ENCODE results near the gene PLAAT2.
"Not testable (repeated sequence)": the region's sequence is repeated elsewhere in the genome, so short reads cannot be mapped to it uniquely, and the experiment has no call there.

The PLAAT2 gene

DNA sequence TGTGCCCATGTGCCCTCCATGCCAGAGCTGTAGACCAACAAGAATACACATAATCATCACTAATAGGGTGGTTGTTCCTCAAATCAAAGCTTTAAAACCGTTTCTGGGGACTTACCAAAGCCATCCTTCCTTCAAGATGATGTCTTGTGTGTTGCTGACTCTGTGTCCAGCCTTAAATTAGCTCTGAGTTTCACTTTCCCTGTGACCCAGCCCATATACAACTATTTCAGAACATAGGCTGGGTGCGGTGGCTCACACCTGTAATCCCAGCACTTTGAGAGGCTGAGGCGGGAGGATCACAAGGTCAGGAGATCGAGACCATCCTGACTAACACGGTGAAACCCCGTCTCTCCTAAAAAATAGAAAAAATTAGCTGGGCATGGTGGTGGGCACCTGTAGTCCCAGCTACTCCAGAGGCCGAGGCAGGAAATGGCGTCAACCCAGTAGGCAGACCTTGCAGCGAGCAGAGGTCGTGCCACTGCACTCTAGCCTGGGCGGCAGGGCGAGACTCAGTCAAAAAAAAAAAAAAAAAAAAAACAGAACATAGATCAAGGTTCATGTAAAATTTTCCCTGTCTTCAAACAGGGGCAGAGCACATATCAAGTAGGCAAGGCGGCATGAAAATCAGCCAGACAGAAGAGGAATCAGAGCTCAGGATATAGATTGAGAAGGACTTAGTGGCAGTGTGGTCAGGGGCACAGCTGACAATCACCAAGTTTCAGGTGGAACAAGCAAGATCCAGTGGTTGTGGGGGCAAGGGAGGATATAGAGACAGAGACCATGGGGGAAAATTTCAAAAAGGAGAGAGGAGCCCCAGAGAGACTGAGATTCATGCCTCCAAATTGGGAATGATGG lies at the start of gene PLAAT2:
PLAAT2 (minus strand) TSS at position 179 of the 855 bp plus-strand sequence; CDS start at position 124, 55 bp downstream.
- no peak for DNase-seq

- no peak for DNase-seq
Observed at GRCh38 chr11:63612181-63612580, 49.0 kb upstream of the PLAAT2 start.

DNA sequence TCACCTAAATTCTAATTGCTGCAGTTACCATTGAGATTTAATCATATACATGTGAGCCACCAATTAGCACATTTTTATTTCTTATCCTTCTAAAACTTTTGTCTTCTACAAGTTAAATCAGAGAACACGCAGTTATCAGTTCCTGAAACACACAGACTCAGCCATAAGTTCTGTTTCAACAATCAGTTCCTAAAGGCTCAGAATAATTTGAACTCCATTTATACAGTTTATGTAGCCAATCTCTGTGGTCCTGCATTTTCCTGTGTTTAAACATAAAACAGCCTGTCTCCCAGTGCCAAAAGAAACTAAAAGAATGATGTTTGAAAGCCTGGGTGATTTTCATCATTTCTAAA lies 48.2 kb upstream of the PLAAT2 start:
- no peak for DNase-seq

GRCh38 chr11:63610604-63611394 lies 47.6 kb upstream of the PLAAT2 start:
- DNase-seq, result peak; percentile 17

- no peak for DNase-seq
Observed at GRCh38 chr11:63609971-63610580, 46.9 kb upstream of the PLAAT2 start.

DNA sequence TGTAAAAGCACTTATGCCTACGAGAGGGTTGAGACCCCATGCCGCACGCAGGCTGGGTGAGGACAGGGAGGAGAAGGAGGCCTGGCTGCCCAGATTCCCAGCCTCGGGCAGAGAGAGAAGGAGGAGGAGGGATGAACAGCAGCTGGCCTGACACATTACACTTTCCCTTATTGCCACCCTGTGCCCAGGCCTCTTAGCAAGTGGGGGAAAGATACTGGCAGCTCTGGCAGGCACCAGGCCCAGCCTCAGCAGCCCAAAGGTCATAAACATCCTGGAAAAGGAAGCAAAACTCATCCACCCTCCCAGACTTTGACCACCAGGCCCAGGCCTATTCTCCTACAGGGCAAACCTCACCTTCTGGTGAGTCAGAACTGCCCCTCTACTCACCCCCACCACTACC lies 46.4 kb upstream of the PLAAT2 start:
- DNase-seq, result no peak

DNA sequence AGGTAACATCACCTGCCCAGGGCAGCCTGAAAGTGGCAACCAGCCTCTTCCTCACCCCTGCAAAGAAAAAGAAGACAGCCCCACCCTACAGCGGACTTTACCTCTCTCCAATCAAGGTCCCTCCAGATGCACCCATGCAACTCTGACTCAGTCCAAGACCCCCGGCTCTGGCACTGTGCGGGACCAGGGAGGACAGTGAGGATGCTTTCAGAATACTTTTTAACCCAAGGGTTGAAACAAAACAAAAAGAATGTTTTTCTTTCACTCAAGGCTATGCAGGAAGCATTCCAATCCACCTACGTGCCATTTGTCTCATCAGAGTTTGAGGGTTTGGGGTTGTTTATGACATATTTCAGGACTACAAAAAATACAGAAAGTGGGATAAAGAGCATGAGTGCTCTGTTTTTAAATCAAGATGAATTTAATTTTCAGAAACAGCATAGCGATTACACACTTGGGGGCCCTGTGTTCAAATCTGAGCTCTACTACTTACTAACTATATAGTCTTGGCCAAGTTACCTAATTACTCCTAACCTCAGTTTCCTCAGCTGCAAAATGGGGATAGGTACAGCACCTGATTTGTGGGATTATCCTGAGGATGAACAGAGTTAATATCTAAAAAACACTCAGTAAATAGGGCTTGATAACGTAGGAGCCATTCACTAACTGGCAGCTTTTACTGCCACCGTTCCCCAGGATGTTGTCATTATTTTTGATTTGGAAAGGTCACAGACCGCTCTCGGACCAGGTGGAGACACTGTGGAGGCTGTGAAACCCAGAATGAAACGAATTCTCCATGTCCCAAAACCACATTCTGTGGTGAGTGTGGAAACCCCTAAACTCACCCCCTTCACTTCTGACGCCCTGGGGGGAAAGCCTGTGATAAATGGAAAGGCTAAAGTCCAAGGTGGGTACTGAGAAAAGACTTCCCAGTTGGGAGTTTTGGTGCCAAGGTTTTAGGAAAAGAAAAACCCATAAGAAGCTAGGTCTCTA lies 45.5 kb upstream of the PLAAT2 start:
- DNase-seq, result peak; percentile 67

DNA sequence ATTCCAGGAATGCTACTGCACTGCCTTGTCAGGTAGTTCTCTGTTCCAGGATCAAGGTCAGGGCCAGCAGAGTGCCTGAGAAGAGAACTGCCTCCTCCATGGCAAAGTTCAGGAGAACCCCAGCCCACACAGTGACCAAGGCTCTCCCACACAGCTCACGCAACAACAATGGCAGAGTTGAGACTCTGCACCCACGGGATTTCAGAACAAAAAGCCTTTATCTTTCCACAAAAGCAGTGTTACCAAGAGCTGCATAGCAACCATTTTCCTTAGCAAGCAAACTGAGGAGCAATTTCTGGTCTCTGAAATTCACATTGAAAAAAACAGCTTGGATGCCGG lies 40.0 kb upstream of the PLAAT2 start:
- no peak for DNase-seq

GRCh38 chr11:63602290-63603179 lies 39.4 kb upstream of the PLAAT2 start:
- DNase-seq, result peak; percentile 65

DNA sequence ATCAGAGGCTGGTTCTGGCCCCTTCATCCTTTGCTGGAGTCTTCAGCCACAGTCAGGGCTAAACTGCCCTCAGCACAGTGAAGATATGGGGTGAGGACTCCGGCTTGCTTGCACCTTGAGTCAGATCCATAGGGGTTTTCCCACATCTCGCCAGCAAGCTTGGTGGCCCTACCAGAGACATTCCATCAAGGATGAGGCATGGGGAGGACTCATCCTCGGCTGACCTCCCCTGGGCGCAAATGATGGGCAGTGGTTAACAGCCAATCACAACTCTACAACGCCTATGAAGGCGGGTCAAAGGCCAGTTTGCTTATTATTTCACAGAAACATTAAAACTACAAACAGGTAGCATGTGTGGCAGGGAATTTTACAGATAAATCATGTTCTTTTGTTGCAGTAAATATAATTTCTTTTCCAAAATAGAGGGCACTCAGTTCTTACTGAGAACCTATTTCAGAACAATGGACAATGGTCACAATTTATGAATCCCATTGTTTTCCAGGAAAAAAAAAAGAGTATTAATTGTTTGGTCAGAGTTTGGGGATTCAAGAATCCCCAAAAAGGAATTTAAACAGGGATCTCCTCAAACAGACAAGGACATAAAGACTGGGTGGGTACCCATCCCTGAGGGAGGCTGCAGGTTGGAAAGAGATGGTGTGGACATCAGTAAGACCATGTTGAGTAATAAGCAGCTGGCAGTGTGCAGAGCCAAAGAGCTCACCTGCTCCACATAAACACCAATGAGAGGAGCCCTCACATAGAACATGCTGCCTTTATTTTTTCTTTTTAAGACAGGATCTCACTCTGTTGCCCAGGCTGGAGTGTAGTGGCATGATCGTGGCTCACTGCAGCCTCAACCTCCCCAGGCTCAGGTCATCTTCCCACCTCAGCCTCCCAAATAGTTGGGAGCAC lies 36.3 kb upstream of the PLAAT2 start:
- peak; percentile 80 for DNase-seq

DNA sequence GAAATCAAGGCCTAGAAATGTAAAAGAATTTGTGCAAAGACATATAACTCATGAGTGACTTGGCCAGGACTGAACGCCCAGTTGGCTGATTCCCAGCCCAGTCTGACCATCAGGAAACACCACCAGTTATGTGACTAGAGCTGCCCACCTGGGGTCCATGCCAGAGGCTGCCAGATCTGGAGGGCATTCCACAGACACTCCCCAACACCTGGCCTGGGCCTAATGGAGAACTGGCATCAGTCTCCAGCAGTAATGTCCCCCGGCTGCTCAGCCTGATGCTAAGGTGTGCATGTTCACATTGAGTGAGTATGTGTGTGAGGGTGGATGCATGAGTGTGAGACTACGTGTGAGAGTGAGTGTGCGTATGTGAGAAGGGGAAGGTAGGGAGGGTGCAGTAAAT lies 35.4 kb upstream of the PLAAT2 start:
- no peak for DNase-seq

DNA sequence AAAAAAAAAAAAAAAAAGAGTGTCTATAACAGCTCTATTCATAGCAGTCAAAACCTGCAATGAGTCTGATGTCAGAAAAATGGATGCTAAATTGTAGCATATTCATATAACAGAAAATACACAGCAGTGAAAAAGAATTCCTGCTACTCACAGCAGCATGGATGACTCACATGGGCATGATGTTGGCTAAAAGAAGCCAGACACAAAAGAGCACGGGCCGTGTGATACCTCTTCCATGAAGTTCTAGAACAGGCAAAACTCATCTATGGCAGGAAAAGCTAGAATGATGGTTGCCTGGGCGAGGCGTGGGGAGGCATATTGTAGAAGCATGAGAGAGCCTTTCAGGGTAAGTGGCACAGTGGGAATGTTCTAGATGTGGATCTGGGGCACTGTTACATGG lies 32.1 kb upstream of the PLAAT2 start:
- DNase-seq, result no peak

GRCh38 chr11:63592975-63593395 lies 29.8 kb upstream of the PLAAT2 start:
- DNase-seq, result peak; percentile 24

- DNase-seq, result no peak
Observed at GRCh38 chr11:63590024-63590788, 27.0 kb upstream of the PLAAT2 start.

DNA sequence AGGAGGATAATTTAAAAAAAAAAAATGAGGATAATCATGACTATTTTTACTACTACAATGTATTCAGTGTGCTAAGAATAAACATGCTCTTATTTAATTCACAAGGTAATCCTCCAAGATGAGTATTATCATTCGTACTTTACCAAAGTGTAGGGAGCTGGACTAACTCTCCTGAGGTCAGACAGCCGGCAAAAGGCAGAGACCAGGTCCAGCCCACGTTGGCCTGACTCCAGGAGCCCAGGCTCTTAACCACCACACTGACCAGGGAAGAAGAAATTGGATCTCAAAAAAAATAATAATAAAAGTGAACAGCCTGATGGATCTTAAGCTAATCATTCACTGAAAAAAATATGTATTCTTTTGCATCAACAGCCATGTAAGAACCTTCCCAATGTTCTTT lies 25.8 kb upstream of the PLAAT2 start:
- no peak for DNase-seq

GRCh38 chr11:63586451-63587166 lies 23.4 kb upstream of the PLAAT2 start:
- no peak for DNase-seq

- DNase-seq, result no peak
Observed at GRCh38 chr11:63583357-63583677, 20.1 kb upstream of the PLAAT2 start.

DNA sequence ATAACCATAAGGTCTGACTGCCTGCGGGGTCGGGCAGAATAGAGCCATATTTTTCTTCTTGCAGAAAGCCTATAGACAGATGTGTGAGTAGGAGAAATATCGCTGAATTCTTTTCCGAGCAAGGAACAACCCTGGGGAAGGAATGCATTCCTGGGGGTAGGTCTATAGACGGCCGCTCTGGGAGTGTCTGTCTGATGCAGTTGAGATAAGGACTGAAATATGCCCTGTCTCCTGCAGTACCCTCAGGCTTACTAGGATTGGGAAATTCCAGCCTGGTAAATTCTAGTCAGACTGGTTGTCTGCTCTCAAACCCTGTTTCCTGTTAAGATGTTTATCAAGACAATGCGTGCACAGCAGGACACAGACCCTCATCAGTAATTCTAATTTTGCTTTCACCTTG lies 18.0 kb upstream of the PLAAT2 start:
- DNase-seq, result not testable (repeated sequence)

DNA sequence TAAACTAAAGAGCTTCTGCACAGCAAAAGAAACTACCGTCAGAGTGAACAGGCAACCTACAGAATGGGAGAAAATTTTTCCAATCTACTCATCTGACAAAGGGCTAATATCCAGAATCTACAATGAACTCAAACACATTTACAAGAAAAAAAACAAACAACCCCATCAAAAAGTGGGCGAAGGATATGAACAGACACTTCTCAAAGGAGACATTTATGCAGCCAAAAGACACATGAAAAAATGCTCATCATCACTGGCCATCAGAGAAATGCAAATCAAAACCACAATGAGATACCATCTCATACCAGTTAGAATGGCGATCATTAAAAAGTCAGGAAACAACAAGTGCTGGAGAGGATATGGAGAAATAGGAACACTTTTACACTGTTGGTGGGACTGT lies 15.7 kb upstream of the PLAAT2 start:
- DNase-seq, result not testable (repeated sequence)

Data from fibroblast of upper back skin (primary cell).